Panc1 (cell line): ENCODE measurements around the gene ARHGAP18. TPM values are rescaled to one million over a fixed set of nuclear protein-coding genes. Genes with fewer than 3 reads are reported as not detected.

Experiments used
- ATAC-seq: fragments of 200-7000 bp; cut with Tn5 transposase; 2 replicates; pipeline ENCODE4 v1.9.1; 2020; ENCODE audit warnings: mild to moderate bottlenecking, moderate library complexity
- BruUV-seq: library from RNA; stranded (reverse); fragments of 400-500 nt; replicated peaks from 2 replicates; lab custom pipeline; 2021; lab: Mats Ljungman, UMichigan
- CTCF ChIA-PET: fragments of 300-600 bp; sonication (Branson Sonifier 250); formaldehyde crosslinking; loops from one replicate; lab custom pipeline; 2022; ENCODE audit warnings: antibody characterized with exemption; lab: Charles Lee
- POLR2A ChIA-PET: fragments of 300-600 bp; sonication (Branson Sonifier 250); formaldehyde crosslinking; loops from one replicate; lab custom pipeline; 2022; ENCODE audit warnings: antibody characterized with exemption; lab: Charles Lee
- DNase-seq: peaks from one replicate; pipeline ENCODE4 v3.0.0-alpha.2; 2010; ENCODE audit warnings: low read depth, low spot score
- H3K27ac ChIP-seq: 2 replicates; pipeline ENCODE4 v1.5.1; 2011; ENCODE audit warnings: mild to moderate bottlenecking, low read length, inconsistent platforms
- H3K27me3 ChIP-seq: fragments of 200-500 bp; sonication (Bioruptor generic); 2 replicates; pipeline ENCODE4 v1.6.0; 2014; ENCODE audit warnings: low read length, inconsistent platforms; ENCODE audit not compliant: control insufficient read depth, insufficient read depth
- H3K36me3 ChIP-seq: fragments of 200-500 bp; sonication (Bioruptor generic); 2 replicates; pipeline ENCODE4 v1.5.1; 2014; ENCODE audit warnings: inconsistent platforms, mild to moderate bottlenecking, low read length, moderate library complexity; ENCODE audit not compliant: control insufficient read depth, insufficient read depth
- H3K4me1 ChIP-seq: 2 replicates; pipeline ENCODE4 v1.5.1; 2011; ENCODE audit warnings: inconsistent platforms, mild to moderate bottlenecking, low read length, moderate library complexity; ENCODE audit not compliant: control insufficient read depth, insufficient read depth
- H3K4me3 ChIP-seq, 2 experiments: 2 replicates each; pipeline ENCODE4 v1.5.1; 2011 to 2012; ENCODE audit warnings: low read depth in 2 of 2, low read length in 2 of 2, mild to moderate bottlenecking in 2 of 2, inconsistent platforms in 1 of 2, moderate library complexity in 1 of 2
- H3K9me3 ChIP-seq: fragments of 200-500 bp; sonication (Bioruptor generic); 2 replicates; pipeline ENCODE4 v1.5.1; 2014; ENCODE audit warnings: low read depth, mild to moderate bottlenecking, inconsistent platforms, low read length, moderate library complexity; ENCODE audit not compliant: control insufficient read depth, insufficient read depth
- CTCF ChIP-seq: fragments of 450-650 bp; IDR thresholded peaks from 2 replicates; pipeline ENCODE4 v1.5.1; 2017; ENCODE audit warnings: mild to moderate bottlenecking
- POLR2AphosphoS5 ChIP-seq: IDR thresholded peaks from 2 replicates; pipeline ENCODE4 v1.6.1; 2012; ENCODE audit warnings: mild to moderate bottlenecking, low read depth, low read length, moderate library complexity
- REST ChIP-seq, 2 experiments: IDR thresholded peaks; 2 replicates each; pipeline ENCODE4 v1.6.1; 2011 to 2012; ENCODE audit warnings: low read depth in 2 of 2, control low read depth in 1 of 2, low read length in 1 of 2, mild to moderate bottlenecking in 1 of 2, moderate library complexity in 1 of 2; ENCODE audit not compliant: insufficient read depth in 1 of 2
- SIN3A ChIP-seq: IDR thresholded peaks from 2 replicates; pipeline ENCODE4 v1.6.1; 2012; ENCODE audit warnings: low read depth, mild to moderate bottlenecking, low read length, moderate library complexity, borderline replicate concordance; ENCODE audit not compliant: insufficient read depth
- TCF7L2 ChIP-seq: IDR thresholded peaks from 2 replicates; pipeline ENCODE4 v1.6.1; 2011; ENCODE audit warnings: mild to moderate bottlenecking, low read depth, low read length, inconsistent platforms
- in situ Hi-C: cut with HindIII; loops from 2 replicates; pipeline ENCODE4 v1.10.0; 2016; ENCODE audit warnings: low sequenced_read_pairs, low pct_unique_long_range_greater_than_20kb
- intact Hi-C: fragments of 100-400 bp; cut with micrococcal nuclease; formaldehyde crosslinking; loops from one replicate; pipeline ENCODE4 v1.10.0; 2022; ENCODE audit not compliant: unreplicated experiment
- total RNA-seq: library from RNA; stranded (reverse); gene quantifications from one replicate; pipeline ENCODE4 v1.2.1, GENCODE V29; 2021; ENCODE audit not compliant: unreplicated experiment

Gene ARHGAP18
- total RNA-seq, 1 experiment from 2014 or later: 11.6 TPM

- ChIA-PET CTCF (no interaction called here), POLR2A (no interaction called here)
- intact Hi-C loops (no loop called here), in situ Hi-C loops (no loop called here)
- TF ChIP-seq TCF7L2: no peak
- no peak overlapping the region for H3K27ac ChIP-seq
- H3K4me3 ChIP-seq: no peak overlapping the region
- no peak for ATAC-seq
- no TSS peak for BruUV-seq
- DNase-seq: no peak
- no peaks in the 10 kb centered on the region for H3K9me3 ChIP-seq
- no peaks in the 10 kb centered on the region for H3K36me3 ChIP-seq
- no peaks in the 10 kb centered on the region for H3K4me1 ChIP-seq
- no peaks in the 10 kb centered on the region for H3K27me3 ChIP-seq
Observed at GRCh38 chr6:129568015-129568414, 142.0 kb downstream of the ARHGAP18 start.

GRCh38 chr6:129567374-129567773 is 142.6 kb downstream of the ARHGAP18 start:
- no TSS peak for BruUV-seq
- no peak for ATAC-seq

GRCh38 chr6:129565811-129566210 is 144.2 kb downstream of the ARHGAP18 start:
- ChIA-PET POLR2A (no interaction called here), CTCF (interaction anchor here (1.0 kb wide), 1 partner anchor 65 kb away, joined by 4 read pairs; no protein-coding TSS in a partner anchor)
- no peak for TF ChIP-seq SIN3A
- in situ Hi-C loops: no loop called here
- H3K27ac ChIP-seq: no peak overlapping the region
- H3K4me1 ChIP-seq: no peaks in the 10 kb centered on the region
- no peak overlapping the region for H3K4me3 ChIP-seq
- DNase-seq (no peak), ATAC-seq (no peak)
- intact Hi-C loops: no loop called here
- no peaks in the 10 kb centered on the region for H3K9me3 ChIP-seq
- H3K36me3 ChIP-seq: no peaks in the 10 kb centered on the region
- BruUV-seq: no TSS peak
- H3K27me3 ChIP-seq: no peaks in the 10 kb centered on the region

More at GRCh38 chr6:129567374-129567773, 142.6 kb downstream of the ARHGAP18 start:
- TF ChIP-seq TCF7L2 (no peak), CTCF (peak; percentile 32; the same call in 1 of the 2 replicates)
- ChIA-PET POLR2A (no interaction called here), CTCF (no interaction called here)
- Histone ChIP-seq H3K4me3 (no peak overlapping the region), H3K27me3 (no peaks in the 10 kb centered on the region), H3K36me3 (no peaks in the 10 kb centered on the region), H3K9me3 (no peaks in the 10 kb centered on the region), H3K27ac (no peak overlapping the region), H3K4me1 (no peaks in the 10 kb centered on the region)
- DNase-seq: no peak
- intact Hi-C loops (no loop called here), in situ Hi-C loops (no loop called here)

GRCh38 chr6:129565366-129565765 is 144.6 kb downstream of the ARHGAP18 start:
- ATAC-seq (no peak), DNase-seq (no peak)
- no peak overlapping the region for H3K4me3 ChIP-seq
- ChIA-PET CTCF (interaction anchor here (1.0 kb wide), 1 partner anchor 64 kb away, joined by 4 read pairs; no protein-coding TSS in a partner anchor), POLR2A (no interaction called here)
- H3K27ac ChIP-seq: no peak overlapping the region
- H3K9me3 ChIP-seq: no peaks in the 10 kb centered on the region
- intact Hi-C loops: no loop called here
- in situ Hi-C loops: no loop called here
- BruUV-seq: no TSS peak
- H3K4me1 ChIP-seq: no peaks in the 10 kb centered on the region
- H3K27me3 ChIP-seq: no peaks in the 10 kb centered on the region
- no peaks in the 10 kb centered on the region for H3K36me3 ChIP-seq
- TF ChIP-seq POLR2AphosphoS5 (no peak), CTCF (no peak), REST (IDR thresholded peaks at IDR 0.05; ENCODE audit: insufficient read depth in 1 of 2, low read depth in 2 of 2, low read length in 1 of 2) (no peak), SIN3A (no peak), TCF7L2 (no peak)
